ENCODE measurements around the gene RALBP1.

Gene RALBP1

DNA sequence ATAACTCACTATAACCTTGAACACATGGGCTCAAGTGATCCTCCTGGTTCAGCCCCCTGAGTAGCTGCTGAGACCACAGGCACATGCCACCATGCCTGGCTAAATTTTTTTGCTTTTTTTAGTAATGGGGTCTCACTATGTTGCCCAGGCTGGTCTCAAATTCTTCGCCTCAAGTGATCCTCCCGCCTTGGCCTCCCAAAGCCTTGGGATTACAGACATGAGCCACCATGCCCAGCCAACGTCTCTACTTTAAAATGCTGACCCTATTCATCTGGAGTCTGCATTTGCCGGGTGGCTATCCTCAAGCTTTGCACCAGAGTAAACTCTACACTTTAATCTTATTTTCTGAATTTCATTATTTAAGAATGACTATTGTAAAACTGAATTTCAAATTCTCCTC, 37.6 kb upstream of the RALBP1 start:
- CTCF ChIA-PET: interaction anchor here (0.6 kb wide), 1 partner anchor 20 kb away, joined by 4 read pairs; no protein-coding TSS in a partner anchor
- no peak for DNase-seq (ENCODE audit: extremely low spot score)
- no peak for TF ChIP-seq SP1 (IDR thresholded peaks at IDR 0.05)
- no peak for TF ChIP-seq L3MBTL2 (conservative IDR thresholded peaks at IDR 0.05)
- no peak for TF ChIP-seq TARDBP (IDR thresholded peaks at IDR 0.05)
- no peak for TF ChIP-seq LEF1 (IDR thresholded peaks at IDR 0.05; ENCODE audit: borderline replicate concordance)
- TF ChIP-seq ZNF384 (IDR thresholded peaks at IDR 0.05): no peak
- no peak for TF ChIP-seq FOXA1 (IDR thresholded peaks at IDR 0.05)
- TF ChIP-seq FOXK2 (IDR thresholded peaks at IDR 0.05): no peak
- no peak for TF ChIP-seq SUZ12 (IDR thresholded peaks at IDR 0.05)
- no peak for TF ChIP-seq CTBP1 (IDR thresholded peaks at IDR 0.05; ENCODE audit: borderline replicate concordance)
- TF ChIP-seq BHLHE40 (IDR thresholded peaks at IDR 0.05; ENCODE audit: borderline replicate concordance): no peak
- no peak for TF ChIP-seq NFRKB (IDR thresholded peaks at IDR 0.05)
- TF ChIP-seq, protein P1, sequence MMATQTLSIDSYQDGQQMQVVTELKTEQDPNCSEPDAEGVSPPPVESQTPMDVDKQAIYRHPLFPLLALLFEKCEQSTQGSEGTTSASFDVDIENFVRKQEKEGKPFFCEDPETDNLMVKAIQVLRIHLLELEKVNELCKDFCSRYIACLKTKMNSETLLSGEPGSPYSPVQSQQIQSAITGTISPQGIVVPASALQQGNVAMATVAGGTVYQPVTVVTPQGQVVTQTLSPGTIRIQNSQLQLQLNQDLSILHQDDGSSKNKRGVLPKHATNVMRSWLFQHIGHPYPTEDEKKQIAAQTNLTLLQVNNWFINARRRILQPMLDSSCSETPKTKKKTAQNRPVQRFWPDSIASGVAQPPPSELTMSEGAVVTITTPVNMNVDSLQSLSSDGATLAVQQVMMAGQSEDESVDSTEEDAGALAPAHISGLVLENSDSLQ (IDR thresholded peaks at IDR 0.05): no peak
- POLR2A ChIA-PET: no interaction called here

DNA sequence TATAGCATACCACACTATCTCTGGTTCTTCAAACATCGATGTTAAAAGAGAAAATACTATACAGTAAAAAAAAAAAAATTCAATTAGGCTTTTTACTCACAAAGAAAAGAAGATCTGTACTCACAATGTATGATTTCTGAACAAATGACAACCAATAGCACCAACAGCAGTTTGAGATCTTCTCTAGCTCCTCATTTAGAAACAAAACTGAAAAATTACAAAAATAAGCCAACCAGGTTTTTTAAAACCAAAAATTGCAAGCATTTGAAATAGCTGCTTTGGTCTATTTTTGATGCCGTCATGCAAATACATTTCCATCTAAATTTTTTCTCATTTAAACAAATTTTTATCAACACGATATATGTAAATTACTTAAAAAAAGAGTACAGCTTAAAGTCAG, 34.3 kb upstream of the RALBP1 start:
- CTCF ChIA-PET: no interaction called here
- TF ChIP-seq, protein P1 (IDR thresholded peaks at IDR 0.05): no peak
- TF ChIP-seq SP1 (IDR thresholded peaks at IDR 0.05) (no peak), TARDBP (IDR thresholded peaks at IDR 0.05) (no peak), NFRKB (IDR thresholded peaks at IDR 0.05) (no peak), FOXM1 (IDR thresholded peaks at IDR 0.05; ENCODE audit: borderline replicate concordance) (no peak)
- POLR2A ChIA-PET: no interaction called here
- DNase-seq (ENCODE audit: extremely low spot score): no peak

DNA sequence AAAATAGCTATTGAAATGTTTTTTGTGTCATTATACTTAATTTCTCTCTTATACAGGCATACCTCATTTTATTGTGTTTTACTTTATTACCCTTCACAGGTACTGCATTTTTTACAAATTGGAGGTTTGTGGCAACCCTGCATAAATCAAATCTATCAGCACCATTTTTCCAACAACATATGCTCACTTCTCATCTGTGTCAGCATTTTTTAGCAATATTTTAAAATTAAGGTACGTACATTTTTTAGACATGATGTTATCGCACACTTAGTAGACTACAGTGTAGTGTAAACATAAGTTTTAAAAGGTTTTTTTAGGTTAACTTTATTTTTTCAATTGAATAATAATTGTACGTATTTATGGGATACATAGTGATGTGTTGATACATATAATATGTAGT, 30.8 kb upstream of the RALBP1 start:
- no peak for DNase-seq (ENCODE audit: extremely low spot score)
- ChIA-PET POLR2A (no interaction called here), CTCF (interaction anchor here (0.5 to 0.7 kb wide), 2 partner anchors 15 to 58 kb away, joined by 3 to 4 read pairs; no protein-coding TSS in a partner anchor)
- TF ChIP-seq NFRKB (IDR thresholded peaks at IDR 0.05): no peak
- TF ChIP-seq, protein P1 (IDR thresholded peaks at IDR 0.05): no peak
- no peak for TF ChIP-seq LEF1 (IDR thresholded peaks at IDR 0.05; ENCODE audit: borderline replicate concordance)
- TF ChIP-seq FOXA1 (IDR thresholded peaks at IDR 0.05): no peak
- no peak for TF ChIP-seq ELF4 (IDR thresholded peaks at IDR 0.05)
- no peak for TF ChIP-seq FOXK2 (IDR thresholded peaks at IDR 0.05)
- no peak for TF ChIP-seq HDGF (IDR thresholded peaks at IDR 0.05; ENCODE audit: borderline replicate concordance)
- no peak for TF ChIP-seq FOXM1 (IDR thresholded peaks at IDR 0.05; ENCODE audit: borderline replicate concordance)
- no peak for TF ChIP-seq ARNT (IDR thresholded peaks at IDR 0.05)

DNA sequence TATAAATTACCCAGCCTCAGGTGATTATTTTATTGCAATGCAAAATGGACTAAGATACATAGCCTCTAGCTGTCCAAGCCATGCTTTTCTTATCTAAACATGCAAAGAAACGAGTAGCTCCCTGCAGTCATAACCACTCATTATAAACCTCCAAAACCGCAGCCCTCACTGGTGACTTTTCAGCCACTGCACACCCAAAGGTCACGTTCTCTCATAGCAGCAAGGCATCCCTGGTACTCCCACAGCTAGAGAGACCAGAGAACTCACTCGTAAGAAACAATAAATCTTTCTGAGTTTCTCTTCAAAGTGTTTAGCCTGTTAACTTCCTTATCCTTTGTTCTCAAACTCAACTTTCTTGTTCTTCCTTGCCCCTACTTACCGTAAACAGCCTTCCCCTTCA, 28.5 kb upstream of the RALBP1 start:
- no peak for TF ChIP-seq ZNF384 (IDR thresholded peaks at IDR 0.05)
- no peak for TF ChIP-seq ARNT (IDR thresholded peaks at IDR 0.05)
- no peak for TF ChIP-seq FOXM1 (IDR thresholded peaks at IDR 0.05; ENCODE audit: borderline replicate concordance)
- no peak for TF ChIP-seq SUZ12 (IDR thresholded peaks at IDR 0.05)
- TF ChIP-seq CTBP1 (IDR thresholded peaks at IDR 0.05; ENCODE audit: borderline replicate concordance): no peak
- TF ChIP-seq FOXK2 (IDR thresholded peaks at IDR 0.05): no peak
- TF ChIP-seq SP1 (IDR thresholded peaks at IDR 0.05): no peak
- no peak for TF ChIP-seq NFRKB (IDR thresholded peaks at IDR 0.05)
- TF ChIP-seq TARDBP (IDR thresholded peaks at IDR 0.05): no peak
- no peak for TF ChIP-seq HDGF (IDR thresholded peaks at IDR 0.05; ENCODE audit: borderline replicate concordance)
- no peak for TF ChIP-seq BHLHE40 (IDR thresholded peaks at IDR 0.05; ENCODE audit: borderline replicate concordance)
- TF ChIP-seq, protein P1 (IDR thresholded peaks at IDR 0.05): no peak
- TF ChIP-seq L3MBTL2 (conservative IDR thresholded peaks at IDR 0.05): no peak
- TF ChIP-seq LEF1 (IDR thresholded peaks at IDR 0.05; ENCODE audit: borderline replicate concordance): no peak
- CTCF ChIA-PET: no interaction called here
- no peak for DNase-seq (ENCODE audit: extremely low spot score)
- POLR2A ChIA-PET: no interaction called here

DNA sequence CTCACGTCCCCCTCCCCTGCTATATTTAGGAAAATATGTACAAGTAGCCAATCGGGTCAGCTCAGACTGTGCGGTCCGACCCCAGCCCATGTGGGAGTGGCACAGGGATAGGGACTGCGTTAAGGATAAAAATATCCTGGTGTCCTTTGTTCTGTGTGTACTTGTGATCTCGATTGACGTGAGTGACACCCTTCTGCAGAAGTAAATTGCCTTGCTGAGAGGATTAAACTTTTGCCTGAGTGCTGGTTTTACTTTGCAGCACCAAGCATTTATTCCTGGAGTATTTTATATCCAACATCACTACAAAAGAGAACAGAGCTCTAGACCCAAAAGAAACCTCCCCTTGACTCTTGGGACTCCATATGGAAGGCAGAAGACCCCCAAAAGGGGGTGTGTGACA, 28.0 kb upstream of the RALBP1 start:
- ChIA-PET CTCF (no interaction called here), POLR2A (no interaction called here)
- DNase-seq (ENCODE audit: extremely low spot score): no peak
- no peak for TF ChIP-seq CTBP1 (IDR thresholded peaks at IDR 0.05; ENCODE audit: borderline replicate concordance)
- TF ChIP-seq, protein P1 (IDR thresholded peaks at IDR 0.05): no peak
- no peak for TF ChIP-seq FOXK2 (IDR thresholded peaks at IDR 0.05)
- TF ChIP-seq LEF1 (IDR thresholded peaks at IDR 0.05; ENCODE audit: borderline replicate concordance): no peak
- TF ChIP-seq HDGF (IDR thresholded peaks at IDR 0.05; ENCODE audit: borderline replicate concordance): no peak
- TF ChIP-seq ELF4 (IDR thresholded peaks at IDR 0.05): no peak
- TF ChIP-seq FOXA1 (IDR thresholded peaks at IDR 0.05): no peak
- TF ChIP-seq BHLHE40 (IDR thresholded peaks at IDR 0.05; ENCODE audit: borderline replicate concordance): no peak
- TF ChIP-seq SUZ12 (IDR thresholded peaks at IDR 0.05): no peak
- TF ChIP-seq TARDBP (IDR thresholded peaks at IDR 0.05): no peak
- TF ChIP-seq FOXM1 (IDR thresholded peaks at IDR 0.05; ENCODE audit: borderline replicate concordance): no peak
- TF ChIP-seq ZNF384 (IDR thresholded peaks at IDR 0.05): no peak
- TF ChIP-seq L3MBTL2 (conservative IDR thresholded peaks at IDR 0.05): no peak
- no peak for TF ChIP-seq ARNT (IDR thresholded peaks at IDR 0.05)
- TF ChIP-seq SP1 (IDR thresholded peaks at IDR 0.05): no peak
- TF ChIP-seq NFRKB (IDR thresholded peaks at IDR 0.05): no peak
